Measurements from ENCODE around the gene HBD. TPM values are rescaled to one million over a fixed set of nuclear protein-coding genes. Genes with fewer than 3 reads are reported as not detected.

Gene HBD
- total and polyA plus RNA-seq, 9 of the 15 experiments (the other 6 are each of a cell fraction or from before 2014, with no cell fraction given): 11.8 to 169 (median 36.0) TPM

DNA sequence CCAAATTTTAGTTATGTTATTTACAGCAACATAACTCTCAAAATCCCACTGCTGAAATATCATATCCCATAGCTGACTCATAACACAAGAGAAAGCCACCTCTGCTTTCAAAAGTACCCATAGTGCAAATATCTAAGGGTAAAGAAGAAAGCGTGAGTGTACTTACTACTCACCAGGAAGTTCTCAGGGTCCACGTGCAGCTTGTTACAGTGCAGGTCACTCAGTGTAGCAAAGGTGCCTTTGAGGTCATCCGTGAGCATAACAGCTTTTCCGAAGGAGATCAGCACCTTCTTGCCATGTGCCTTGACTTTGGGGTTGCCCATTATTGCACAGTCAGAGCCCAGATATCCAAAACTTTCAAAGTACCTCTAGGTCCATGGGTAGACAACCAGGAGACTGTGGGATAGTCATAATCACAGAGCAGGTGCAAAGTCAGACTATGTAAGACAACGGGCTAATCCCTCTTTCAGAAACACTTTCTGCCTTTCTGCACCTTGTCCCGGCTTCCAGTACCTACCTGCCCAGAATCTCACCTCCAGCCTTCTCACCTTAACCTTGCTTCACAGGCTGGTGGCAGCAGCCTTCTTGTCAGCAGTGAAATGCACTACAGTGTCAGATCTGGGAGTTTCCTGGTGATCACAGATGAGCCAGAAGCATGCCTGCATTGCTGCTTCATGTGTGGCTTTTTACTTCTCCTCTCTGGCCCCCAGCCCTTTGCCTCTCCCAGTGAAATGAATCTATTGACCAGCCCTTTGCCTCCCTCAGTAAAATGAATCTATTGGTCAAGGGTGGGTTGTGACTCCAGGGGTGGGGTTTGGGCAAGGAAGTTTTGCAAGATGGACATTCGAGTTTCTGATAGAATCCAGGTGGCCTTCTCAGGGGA, 8.9 kb upstream of the HBD start (continued):
- TF ChIP-seq, protein P1, sequence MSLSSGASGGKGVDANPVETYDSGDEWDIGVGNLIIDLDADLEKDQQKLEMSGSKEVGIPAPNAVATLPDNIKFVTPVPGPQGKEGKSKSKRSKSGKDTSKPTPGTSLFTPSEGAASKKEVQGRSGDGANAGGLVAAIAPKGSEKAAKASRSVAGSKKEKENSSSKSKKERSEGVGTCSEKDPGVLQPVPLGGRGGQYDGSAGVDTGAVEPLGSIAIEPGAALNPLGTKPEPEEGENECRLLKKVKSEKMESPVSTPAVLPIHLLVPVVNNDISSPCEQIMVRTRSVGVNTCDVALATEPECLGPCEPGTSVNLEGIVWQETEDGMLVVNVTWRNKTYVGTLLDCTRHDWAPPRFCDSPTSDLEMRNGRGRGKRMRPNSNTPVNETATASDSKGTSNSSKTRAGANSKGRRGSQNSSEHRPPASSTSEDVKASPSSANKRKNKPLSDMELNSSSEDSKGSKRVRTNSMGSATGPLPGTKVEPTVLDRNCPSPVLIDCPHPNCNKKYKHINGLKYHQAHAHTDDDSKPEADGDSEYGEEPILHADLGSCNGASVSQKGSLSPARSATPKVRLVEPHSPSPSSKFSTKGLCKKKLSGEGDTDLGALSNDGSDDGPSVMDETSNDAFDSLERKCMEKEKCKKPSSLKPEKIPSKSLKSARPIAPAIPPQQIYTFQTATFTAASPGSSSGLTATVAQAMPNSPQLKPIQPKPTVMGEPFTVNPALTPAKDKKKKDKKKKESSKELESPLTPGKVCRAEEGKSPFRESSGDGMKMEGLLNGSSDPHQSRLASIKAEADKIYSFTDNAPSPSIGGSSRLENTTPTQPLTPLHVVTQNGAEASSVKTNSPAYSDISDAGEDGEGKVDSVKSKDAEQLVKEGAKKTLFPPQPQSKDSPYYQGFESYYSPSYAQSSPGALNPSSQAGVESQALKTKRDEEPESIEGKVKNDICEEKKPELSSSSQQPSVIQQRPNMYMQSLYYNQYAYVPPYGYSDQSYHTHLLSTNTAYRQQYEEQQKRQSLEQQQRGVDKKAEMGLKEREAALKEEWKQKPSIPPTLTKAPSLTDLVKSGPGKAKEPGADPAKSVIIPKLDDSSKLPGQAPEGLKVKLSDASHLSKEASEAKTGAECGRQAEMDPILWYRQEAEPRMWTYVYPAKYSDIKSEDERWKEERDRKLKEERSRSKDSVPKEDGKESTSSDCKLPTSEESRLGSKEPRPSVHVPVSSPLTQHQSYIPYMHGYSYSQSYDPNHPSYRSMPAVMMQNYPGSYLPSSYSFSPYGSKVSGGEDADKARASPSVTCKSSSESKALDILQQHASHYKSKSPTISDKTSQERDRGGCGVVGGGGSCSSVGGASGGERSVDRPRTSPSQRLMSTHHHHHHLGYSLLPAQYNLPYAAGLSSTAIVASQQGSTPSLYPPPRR (CRISPR knock-in tag; IDR thresholded peaks at IDR 0.05; ENCODE audit: borderline replicate concordance): no peak
- TF ChIP-seq CBX1 (IDR thresholded peaks at IDR 0.05; ENCODE audit: low read depth): no peak
- peak; percentile 39; the same call in 1 of the 2 replicates for TF ChIP-seq POLR2G (IDR thresholded peaks at IDR 0.05; ENCODE audit: low read depth, low read length)
- no peak for TF ChIP-seq KDM2B (CRISPR knock-in tag; IDR thresholded peaks at IDR 0.05)
- TF ChIP-seq ZNF143 (CRISPR knock-in tag; IDR thresholded peaks at IDR 0.05): no peak
- no peak for TF ChIP-seq SPI1 (IDR thresholded peaks at IDR 0.05; ENCODE audit: borderline replicate concordance, low read depth, low read length)
- TF ChIP-seq, protein P2, sequence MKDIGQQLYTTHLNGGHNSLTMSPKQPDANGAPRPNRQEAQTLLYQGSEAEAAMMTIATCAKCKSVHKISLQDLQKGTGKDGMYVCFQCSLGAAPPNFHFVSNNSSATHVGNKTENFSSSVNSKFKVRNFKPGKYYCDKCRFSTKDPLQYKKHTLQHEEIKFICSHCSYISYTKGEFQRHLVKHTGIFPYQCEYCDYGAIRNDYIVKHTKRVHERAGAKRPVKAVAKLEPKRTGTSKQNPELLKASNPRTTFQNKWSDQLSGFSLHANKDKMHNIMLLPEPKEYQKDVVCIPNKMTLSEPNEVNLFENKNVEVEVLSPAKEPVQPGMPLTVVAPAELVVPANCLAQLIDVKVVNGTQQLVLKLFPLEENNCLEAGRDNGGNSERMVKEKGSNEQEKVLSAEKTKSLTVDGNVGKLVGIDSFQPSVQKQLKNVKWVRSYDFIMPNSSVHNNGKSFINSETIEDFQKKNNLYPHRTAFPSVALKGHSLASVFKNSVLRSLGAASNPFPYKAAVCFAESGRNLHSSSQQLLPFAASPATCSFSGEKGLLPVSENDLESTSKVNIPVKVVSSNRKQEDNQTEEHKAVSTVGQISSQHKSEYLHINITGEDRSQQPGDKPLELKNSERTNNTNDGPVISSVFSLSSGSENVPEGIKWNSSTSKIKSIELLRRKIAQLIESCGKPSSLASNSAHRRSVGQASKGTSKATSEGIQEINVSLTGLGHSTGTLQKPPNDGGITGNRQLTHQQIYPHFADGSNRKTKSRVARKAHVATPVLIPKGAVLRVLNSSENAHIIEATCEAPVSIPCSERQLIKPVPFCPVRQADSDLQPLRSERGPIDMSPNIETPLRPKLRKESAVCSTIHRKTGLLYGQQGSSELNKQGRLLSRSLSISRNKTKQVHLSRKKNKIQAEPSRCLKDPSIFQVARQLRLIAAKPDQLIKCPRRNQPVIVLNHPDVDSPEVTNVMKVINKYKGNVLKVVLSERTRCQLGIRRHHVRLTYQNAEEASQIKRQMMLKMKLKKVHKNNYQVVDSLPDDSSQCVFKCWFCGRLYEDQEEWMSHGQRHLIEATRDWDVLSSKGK (CRISPR knock-in tag; IDR thresholded peaks at IDR 0.05): no peak
- 0 out of 4 replicates have a peak, but pooled peaks of 1 of the 2 experiments have one; percentile 11 for TF ChIP-seq SRF (CRISPR knock-in tag; IDR thresholded peaks at IDR 0.05)

All from K562 (cell line).